Vagina (tissue), 2 donors: Measurements from ENCODE around the gene SHROOM4. TPM values are rescaled to one million over a fixed set of nuclear protein-coding genes. Genes with fewer than 3 reads are reported as not detected.

ENCODE experiments used
- DNase-seq, 2 donors: peaks; one replicate each; pipeline ENCODE4 v3.0.0-alpha.2; 2017; ENCODE audit errors: extremely low spot score in 2 of 2
- H3K27ac ChIP-seq: fragments of 200-600 bp; sonication (generic); one replicate; pipeline ENCODE4 v1.5.1; 2019
- H3K27me3 ChIP-seq: fragments of 200-600 bp; sonication (generic); one replicate; pipeline ENCODE4 v1.5.1; 2019
- H3K36me3 ChIP-seq, 2 donors: fragments of 200-600 bp; sonication (generic); one replicate each; pipeline ENCODE4 v1.5.1; 2017 to 2019
- H3K4me1 ChIP-seq: fragments of 200-600 bp; sonication (generic); one replicate; pipeline ENCODE4 v1.5.1; 2019
- H3K4me3 ChIP-seq, 2 donors: fragments of 200-600 bp; sonication (generic); 1 replicate in 1 of 2; 2 replicates in 1 of 2; pipeline ENCODE4 v1.5.1; 2016 to 2019
- H3K9me3 ChIP-seq: fragments of 200-600 bp; sonication (generic); one replicate; pipeline ENCODE4 v1.5.1; 2019
- CTCF ChIP-seq, 3 experiments: fragments of 450-650 bp in 2 of 3; fragments of 200-600 bp in 1 of 3; sonication (generic) in 1 of 3; IDR thresholded peaks; one replicate each; pipeline ENCODE4 v1.5.1; 2017 to 2019; ENCODE audit warnings: antibody characterized with exemption in 3 of 3, mild to moderate bottlenecking in 2 of 3, moderate library complexity in 2 of 3
- POLR2A ChIP-seq, 2 donors: fragments of 450-650 bp; IDR thresholded peaks; one replicate each; pipeline ENCODE4 v1.6.1; 2017; ENCODE audit warnings: antibody characterized with exemption in 2 of 2, mild to moderate bottlenecking in 2 of 2, moderate library complexity in 2 of 2
- POLR2AphosphoS5 ChIP-seq, 2 donors: sonication (generic); formaldehyde crosslinking; IDR thresholded peaks; one replicate each; pipeline ENCODE4 v1.9.0; 2017; ENCODE audit warnings: antibody characterized with exemption in 2 of 2, mild to moderate bottlenecking in 2 of 2, low read depth in 1 of 2; ENCODE audit not compliant: insufficient read depth in 1 of 2
- intact Hi-C: fragments of 100-400 bp; cut with DNase I; formaldehyde crosslinking; loops from one replicate; pipeline ENCODE4 v1.15.1; 2023
- total RNA-seq: library from RNA; depleted of rRNA; stranded (reverse); fragments of >200 nt; gene quantifications from one replicate; pipeline ENCODE4 v1.2.3, GENCODE V29; 2016

The SHROOM4 gene
- total RNA-seq, 1 donor from 2014 or later, result 10.1 TPM

GRCh38 chrX:50586407-50586806 lies 227.6 kb downstream of the SHROOM4 start:
- Histone ChIP-seq H3K27ac (no peak overlapping the region), H3K4me3 (no peak overlapping the region), H3K27me3 (no peaks in the 10 kb centered on the region), H3K36me3 (no peaks in the 10 kb centered on the region), H3K4me1 (no peaks in the 10 kb centered on the region), H3K9me3 (no peaks in the 10 kb centered on the region)
- TF ChIP-seq CTCF (IDR thresholded peaks at IDR 0.05), result no peak
- no peak for TF ChIP-seq POLR2AphosphoS5 (IDR thresholded peaks at IDR 0.05; ENCODE audit: insufficient read depth in 1 of 2, low read depth in 1 of 2)
- intact Hi-C loops, result no loop called here
- no peak for DNase-seq

- H3K27me3 ChIP-seq, result no peaks in the 10 kb centered on the region
- intact Hi-C loops, result no loop called here
- TF ChIP-seq POLR2AphosphoS5 (IDR thresholded peaks at IDR 0.05; ENCODE audit: insufficient read depth in 1 of 2, low read depth in 1 of 2), result no peak
- no peak for TF ChIP-seq CTCF (IDR thresholded peaks at IDR 0.05)
- TF ChIP-seq POLR2A (IDR thresholded peaks at IDR 0.05), result no peak
These were observed 232.6 kb downstream of the SHROOM4 start for GRCh38 chrX:50581405-50581804.

DNA sequence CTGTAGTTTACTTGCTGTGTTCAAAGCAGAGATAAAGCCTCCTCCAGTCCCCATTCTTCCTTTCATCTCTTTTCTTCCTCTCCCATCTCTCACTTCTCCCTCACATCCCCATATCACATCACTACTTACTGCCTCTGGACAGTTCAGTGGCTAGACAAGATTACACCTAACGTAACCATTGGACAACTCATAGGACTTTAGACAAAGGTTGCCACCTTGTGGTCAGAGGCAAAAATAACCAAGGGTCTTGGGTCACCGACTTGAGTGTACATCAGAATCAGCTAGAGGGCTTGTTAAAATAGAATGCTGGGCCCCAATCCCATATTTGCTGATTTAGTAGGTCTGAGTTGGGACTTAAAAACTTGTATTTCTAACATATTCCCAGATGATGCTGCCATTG lies 234.0 kb downstream of the SHROOM4 start:
- Histone ChIP-seq H3K9me3 (no peaks in the 10 kb centered on the region), H3K4me1 (no peaks in the 10 kb centered on the region), H3K4me3 (no peak overlapping the region), H3K36me3 (no peaks in the 10 kb centered on the region), H3K27ac (no peak overlapping the region), H3K27me3 (no peaks in the 10 kb centered on the region)
- no peak for TF ChIP-seq POLR2A (IDR thresholded peaks at IDR 0.05)
- TF ChIP-seq POLR2AphosphoS5 (IDR thresholded peaks at IDR 0.05; ENCODE audit: insufficient read depth in 1 of 2, low read depth in 1 of 2), result no peak
- TF ChIP-seq CTCF (IDR thresholded peaks at IDR 0.05), result peak in 2 of 3 experiments; percentile 8 to 26
- intact Hi-C loops, result no loop called here
- DNase-seq, result no peak

More at GRCh38 chrX:50581405-50581804, 232.6 kb downstream of the SHROOM4 start:
- H3K4me1 ChIP-seq, result no peaks in the 10 kb centered on the region
- H3K36me3 ChIP-seq, result no peaks in the 10 kb centered on the region
- no peaks in the 10 kb centered on the region for H3K9me3 ChIP-seq
- no peak overlapping the region for H3K27ac ChIP-seq
- DNase-seq, result no peak
- H3K4me3 ChIP-seq, result no peak overlapping the region

DNA sequence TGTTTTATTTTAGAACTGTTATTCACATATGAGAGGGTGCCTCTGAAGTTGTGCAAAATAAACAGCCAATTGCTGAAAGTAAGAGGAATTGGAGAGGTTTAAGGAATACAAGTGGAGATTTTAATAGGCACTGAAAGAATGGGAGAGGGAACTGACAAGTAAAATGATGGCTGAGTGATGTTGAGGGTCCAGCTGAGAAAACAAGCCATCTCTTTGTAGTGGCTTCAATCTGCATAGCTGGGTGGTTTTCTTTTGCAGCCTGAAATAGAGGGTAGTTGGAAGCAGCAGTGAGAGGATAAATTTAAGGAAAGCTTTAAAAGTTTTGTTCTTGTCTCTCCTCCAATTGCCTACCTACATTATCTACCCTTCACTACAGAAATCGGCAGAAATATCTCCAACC lies 236.7 kb downstream of the SHROOM4 start:
- Histone ChIP-seq H3K36me3 (no peaks in the 10 kb centered on the region), H3K4me1 (no peaks in the 10 kb centered on the region), H3K9me3 (no peaks in the 10 kb centered on the region), H3K27me3 (no peaks in the 10 kb centered on the region), H3K27ac (no peak overlapping the region), H3K4me3 (no peak overlapping the region)
- TF ChIP-seq CTCF (IDR thresholded peaks at IDR 0.05) (no peak), POLR2A (IDR thresholded peaks at IDR 0.05) (no peak), POLR2AphosphoS5 (IDR thresholded peaks at IDR 0.05; ENCODE audit: insufficient read depth in 1 of 2, low read depth in 1 of 2) (no peak)
- intact Hi-C loops, result no loop called here
- DNase-seq, result no peak

DNA sequence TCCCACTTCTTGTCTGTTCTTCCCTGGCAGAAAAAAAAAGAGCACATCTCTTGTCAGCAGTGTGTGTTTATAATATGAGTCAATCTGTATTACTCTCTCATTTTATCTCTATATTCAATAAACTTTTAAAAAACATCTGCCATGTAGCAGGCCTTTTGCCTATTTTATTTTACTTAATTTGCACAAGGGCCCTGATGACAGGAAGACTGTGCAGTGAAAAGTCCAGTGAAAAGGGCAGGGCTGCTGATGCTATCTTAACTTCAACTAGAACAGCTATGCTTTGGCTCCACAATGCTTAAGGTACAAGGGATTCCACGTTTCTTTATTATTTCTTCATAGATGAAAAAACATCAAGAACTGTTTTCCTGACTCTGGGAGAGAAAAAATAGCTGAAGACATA lies 246.4 kb downstream of the SHROOM4 start:
- Histone ChIP-seq H3K27ac (no peak overlapping the region), H3K27me3 (no peaks in the 10 kb centered on the region), H3K4me3 (no peak overlapping the region), H3K4me1 (no peaks in the 10 kb centered on the region), H3K36me3 (no peaks in the 10 kb centered on the region), H3K9me3 (no peaks in the 10 kb centered on the region)
- intact Hi-C loops, result no loop called here
- no peak for DNase-seq
- TF ChIP-seq CTCF (IDR thresholded peaks at IDR 0.05) (no peak), POLR2AphosphoS5 (IDR thresholded peaks at IDR 0.05; ENCODE audit: insufficient read depth in 1 of 2, low read depth in 1 of 2) (no peak), POLR2A (IDR thresholded peaks at IDR 0.05) (no peak)
